NT2/D1 (cell line): Measurements from ENCODE around the gene RIN3.

Experiments
- DNase-seq: peaks from one replicate; pipeline ENCODE4 v3.0.0-alpha.2; 2011; ENCODE audit warnings: low read depth, low spot score
- H3K27me3 ChIP-seq: 2 replicates; pipeline ENCODE4 v1.6.0; 2011; ENCODE audit warnings: mild to moderate bottlenecking; ENCODE audit not compliant: insufficient read length, insufficient read depth
- H3K36me3 ChIP-seq: 2 replicates; pipeline ENCODE4 v1.6.1; 2011; ENCODE audit warnings: mild to moderate bottlenecking, low read length, mixed read lengths; ENCODE audit not compliant: insufficient read depth, insufficient read length
- H3K4me1 ChIP-seq: 2 replicates; pipeline ENCODE4 v1.5.1; 2011; ENCODE audit not compliant: insufficient read depth, insufficient read length
- H3K4me3 ChIP-seq: 2 replicates; pipeline ENCODE4 v1.5.1; 2011; ENCODE audit warnings: low read depth; ENCODE audit not compliant: insufficient read length
- H3K9ac ChIP-seq: 2 replicates; pipeline ENCODE4 v1.6.0; 2011; ENCODE audit warnings: low read depth; ENCODE audit not compliant: insufficient read length
- H3K9me3 ChIP-seq: 2 replicates; pipeline ENCODE4 v1.5.1; 2011; ENCODE audit warnings: mild to moderate bottlenecking, low read length; ENCODE audit not compliant: insufficient read depth
- SUZ12 ChIP-seq: IDR thresholded peaks from 2 replicates; pipeline ENCODE4 v1.6.1; 2011; ENCODE audit not compliant: insufficient read length, insufficient read depth; ENCODE audit errors: extremely low read depth
- YY1 ChIP-seq: IDR thresholded peaks from 2 replicates; pipeline ENCODE4 v1.6.1; 2011; ENCODE audit not compliant: insufficient read length, insufficient read depth
- ZNF274 ChIP-seq: IDR thresholded peaks from 2 replicates; pipeline ENCODE4 v1.6.1; 2011; ENCODE audit warnings: mild to moderate bottlenecking, low read depth, low read length

Gene RIN3

GRCh38 chr14:92513204-92513965 is at the start of gene RIN3:
TSS of gene RIN3 (plus strand) at chr14:92513781. CDS start at chr14:92513933, 152 bp downstream.
- H3K9me3 ChIP-seq, result no peaks in the 10 kb centered on the region
- TF ChIP-seq ZNF274 (no peak), YY1 (no peak), SUZ12 (no peak)
- DNase-seq, result no peak
- no peaks in the 10 kb centered on the region for H3K36me3 ChIP-seq
- H3K27me3 ChIP-seq, result peaks cover 38% of the 10 kb centered on the region
- peaks cover 9% of the 10 kb centered on the region for H3K4me1 ChIP-seq
- peak within 1 kb of the TSS; percentile 57 for H3K4me3 ChIP-seq
- peak within 1 kb of the TSS; percentile 77 for H3K9ac ChIP-seq

- H3K9ac ChIP-seq, result no peak overlapping the region
- TF ChIP-seq SUZ12, result no peak
- TF ChIP-seq YY1, result no peak
- H3K9me3 ChIP-seq, result peaks cover 11% of the 10 kb centered on the region; the same call in 1 of the 2 replicates
- no peaks in the 10 kb centered on the region for H3K36me3 ChIP-seq
- H3K4me1 ChIP-seq, result peaks cover 9% of the 10 kb centered on the region
- DNase-seq, result no peak
- H3K27me3 ChIP-seq, result no peaks in the 10 kb centered on the region
- no peak overlapping the region for H3K4me3 ChIP-seq
Measured at GRCh38 chr14:92464156-92464555, 49.4 kb upstream of the RIN3 start.

GRCh38 chr14:92464716-92465115 is 48.9 kb upstream of the RIN3 start:
- H3K9me3 ChIP-seq, result peaks cover 11% of the 10 kb centered on the region; the same call in 1 of the 2 replicates
- H3K36me3 ChIP-seq, result no peaks in the 10 kb centered on the region
- no peak for DNase-seq
- H3K27me3 ChIP-seq, result no peaks in the 10 kb centered on the region
- H3K4me1 ChIP-seq, result peaks cover 4% of the 10 kb centered on the region
- no peak for TF ChIP-seq YY1
- no peak for TF ChIP-seq SUZ12
- no peak for TF ChIP-seq ZNF274
- no peak overlapping the region for H3K9ac ChIP-seq
- H3K4me3 ChIP-seq, result no peak overlapping the region

GRCh38 chr14:92465353-92466055 is 48.1 kb upstream of the RIN3 start:
- H3K9me3 ChIP-seq, result peaks cover 11% of the 10 kb centered on the region; the same call in 1 of the 2 replicates
- H3K27me3 ChIP-seq, result no peaks in the 10 kb centered on the region
- H3K9ac ChIP-seq, result no peak overlapping the region
- no peak overlapping the region for H3K4me3 ChIP-seq
- H3K4me1 ChIP-seq, result peaks cover 4% of the 10 kb centered on the region
- TF ChIP-seq ZNF274 (no peak), YY1 (no peak), SUZ12 (no peak)
- DNase-seq, result no peak
- no peaks in the 10 kb centered on the region for H3K36me3 ChIP-seq

GRCh38 chr14:92466059-92466458 is 47.5 kb upstream of the RIN3 start:
- H3K4me3 ChIP-seq, result no peak overlapping the region
- no peak for DNase-seq
- no peaks in the 10 kb centered on the region for H3K27me3 ChIP-seq
- H3K9me3 ChIP-seq, result peaks cover 11% of the 10 kb centered on the region; the same call in 1 of the 2 replicates
- H3K36me3 ChIP-seq, result no peaks in the 10 kb centered on the region
- H3K4me1 ChIP-seq, result peaks cover 4% of the 10 kb centered on the region
- no peak overlapping the region for H3K9ac ChIP-seq
- TF ChIP-seq SUZ12, result no peak
- no peak for TF ChIP-seq YY1
- no peak for TF ChIP-seq ZNF274

- Histone ChIP-seq H3K36me3 (no peaks in the 10 kb centered on the region), H3K9ac (no peak overlapping the region), H3K4me1 (peaks cover 6% of the 10 kb centered on the region), H3K9me3 (peaks cover 11% of the 10 kb centered on the region; the same call in 1 of the 2 replicates), H3K4me3 (no peak overlapping the region), H3K27me3 (no peaks in the 10 kb centered on the region)
- no peak for DNase-seq
- TF ChIP-seq YY1, result no peak
- TF ChIP-seq SUZ12, result no peak
- TF ChIP-seq ZNF274, result no peak
Measured at GRCh38 chr14:92469515-92469914, 44.1 kb upstream of the RIN3 start.

GRCh38 chr14:92470215-92470614 is 43.4 kb upstream of the RIN3 start:
- no peak for TF ChIP-seq YY1
- TF ChIP-seq ZNF274, result no peak
- TF ChIP-seq SUZ12, result no peak
- Histone ChIP-seq H3K4me3 (no peak overlapping the region), H3K27me3 (no peaks in the 10 kb centered on the region), H3K9ac (no peak overlapping the region), H3K4me1 (peaks cover 6% of the 10 kb centered on the region), H3K36me3 (no peaks in the 10 kb centered on the region), H3K9me3 (peaks cover 11% of the 10 kb centered on the region; the same call in 1 of the 2 replicates)
- DNase-seq, result no peak
